ENCODE data around the gene SCAP.

SCAP gene

GRCh38 chr3:47379411-47379899 lies 96.3 kb downstream of the SCAP start:
- Histone ChIP-seq H3K27me3 (ENCODE audit: low read length) (no peaks in the 10 kb centered on the region), H3K9ac (ENCODE audit: low read length) (peak overlapping the region; percentile 95), H3K36me3 (ENCODE audit: low read length) (no peaks in the 10 kb centered on the region), H3K4me2 (ENCODE audit: low read depth, low read length, poor library complexity, severe bottlenecking) (peak overlapping the region; percentile 80), H4K20me1 (ENCODE audit: low read depth, low read length) (0 out of 2 replicates have a peak, but pooled peaks cover 7% of the 10 kb centered on the region), H3K9me2 (replicated peaks; ENCODE audit: insufficient read depth, low read length) (no peaks in the 10 kb centered on the region), H3K9me3 (ENCODE audit: insufficient read depth, low read length) (no peaks in the 10 kb centered on the region), H3K79me2 (ENCODE audit: insufficient read depth, low read length) (peaks cover 35% of the 10 kb centered on the region), H3K27ac (ENCODE audit: low read depth, low read length) (no peak overlapping the region), H3K4me3 (ENCODE audit: insufficient read depth, low read length, poor library complexity, severe bottlenecking) (peak overlapping the region; percentile 88), H2AFZ (ENCODE audit: low read depth, low read length, severe bottlenecking) (no peak overlapping the region), H3F3A (ENCODE audit: insufficient read depth) (no peaks in the 10 kb centered on the region)
- TF ChIP-seq CTCF (IDR thresholded peaks at IDR 0.05; ENCODE audit: insufficient read depth, low read length, poor library complexity, severe bottlenecking) (no peak), EZH2phosphoT487 (conservative IDR thresholded peaks at IDR 0.05; ENCODE audit: low read length) (no peak)

- no peaks in the 10 kb centered on the region for H3K27me3 ChIP-seq (ENCODE audit: low read length)
- TF ChIP-seq CTCF (IDR thresholded peaks at IDR 0.05; ENCODE audit: insufficient read depth, low read length, poor library complexity, severe bottlenecking) (no peak), EZH2phosphoT487 (conservative IDR thresholded peaks at IDR 0.05; ENCODE audit: low read length) (no peak)
Observed at GRCh38 chr3:47378869-47379268, 96.9 kb downstream of the SCAP start.

GRCh38 chr3:47377186-47377585 lies 98.6 kb downstream of the SCAP start:
- Histone ChIP-seq H3K79me2 (ENCODE audit: insufficient read depth, low read length) (peaks cover 14% of the 10 kb centered on the region), H3K4me3 (ENCODE audit: insufficient read depth, low read length, poor library complexity, severe bottlenecking) (no peak overlapping the region), H3K9me3 (ENCODE audit: insufficient read depth, low read length) (no peaks in the 10 kb centered on the region), H3K36me3 (ENCODE audit: low read length) (no peaks in the 10 kb centered on the region), H3K27ac (ENCODE audit: low read depth, low read length) (no peak overlapping the region), H4K20me1 (ENCODE audit: low read depth, low read length) (no peaks in the 10 kb centered on the region), H3K4me2 (ENCODE audit: low read depth, low read length, poor library complexity, severe bottlenecking) (no peak overlapping the region), H3K27me3 (ENCODE audit: low read length) (no peaks in the 10 kb centered on the region), H3F3A (ENCODE audit: insufficient read depth) (no peaks in the 10 kb centered on the region), H3K9ac (ENCODE audit: low read length) (no peak overlapping the region), H2AFZ (ENCODE audit: low read depth, low read length, severe bottlenecking) (no peak overlapping the region), H3K9me2 (replicated peaks; ENCODE audit: insufficient read depth, low read length) (no peaks in the 10 kb centered on the region)
- no peak for TF ChIP-seq EZH2phosphoT487 (conservative IDR thresholded peaks at IDR 0.05; ENCODE audit: low read length)
- TF ChIP-seq CTCF (IDR thresholded peaks at IDR 0.05; ENCODE audit: insufficient read depth, low read length, poor library complexity, severe bottlenecking): no peak

More at GRCh38 chr3:47378869-47379268, 96.9 kb downstream of the SCAP start:
- no peaks in the 10 kb centered on the region for H3K36me3 ChIP-seq (ENCODE audit: low read length)
- no peak overlapping the region for H3K27ac ChIP-seq (ENCODE audit: low read depth, low read length)
- no peak overlapping the region for H3K4me3 ChIP-seq (ENCODE audit: insufficient read depth, low read length, poor library complexity, severe bottlenecking)
- no peak overlapping the region for H2AFZ ChIP-seq (ENCODE audit: low read depth, low read length, severe bottlenecking)
- H3K9ac ChIP-seq (ENCODE audit: low read length): no peak overlapping the region
- H3K79me2 ChIP-seq (ENCODE audit: insufficient read depth, low read length): peaks cover 31% of the 10 kb centered on the region
- H3K4me2 ChIP-seq (ENCODE audit: low read depth, low read length, poor library complexity, severe bottlenecking): peak overlapping the region; percentile 80
- 0 out of 2 replicates have a peak, but pooled peaks cover 7% of the 10 kb centered on the region for H4K20me1 ChIP-seq (ENCODE audit: low read depth, low read length)
- no peaks in the 10 kb centered on the region for H3K9me2 ChIP-seq (replicated peaks; ENCODE audit: insufficient read depth, low read length)
- H3K9me3 ChIP-seq (ENCODE audit: insufficient read depth, low read length): no peaks in the 10 kb centered on the region
- no peaks in the 10 kb centered on the region for H3F3A ChIP-seq (ENCODE audit: insufficient read depth)
